HepG2 (cell line): ENCODE data around the gene TJAP1. TPM values are rescaled to one million over a fixed set of nuclear protein-coding genes. Genes with fewer than 3 reads are reported as not detected.

Source experiments
- CHD2 ChIP-seq: IDR thresholded peaks from 2 replicates; pipeline ENCODE4 v1.6.1; 2011; ENCODE audit warnings: low read depth, low read length, improper control_type of control experiment
- IKZF4 ChIP-seq: sonication (generic); formaldehyde crosslinking; IDR thresholded peaks from 2 replicates; pipeline ENCODE4 v1.5.1; 2020; ENCODE audit warnings: borderline replicate concordance, mild to moderate bottlenecking, low read depth, missing genetic modification reagents; ENCODE audit errors: not compliant biosample characterization
- MTA3 ChIP-seq: sonication (generic); formaldehyde crosslinking; IDR thresholded peaks from 2 replicates; pipeline ENCODE4 v1.4.0; 2020; ENCODE audit warnings: missing genetic modification reagents
- NFKBIZ ChIP-seq: IDR thresholded peaks from 2 replicates; pipeline ENCODE4 v1.6.1; 2018; ENCODE audit warnings: missing genetic modification reagents, missing compliant biosample characterization
- NR2F2 ChIP-seq: IDR thresholded peaks from 2 replicates; pipeline ENCODE4 v1.6.1; 2012; ENCODE audit warnings: low read depth, inconsistent platforms, borderline replicate concordance
- PPARG ChIP-seq: conservative IDR thresholded peaks from 2 replicates; pipeline ENCODE4 v1.6.1; 2016; ENCODE audit warnings: missing biosample characterization, missing genetic modification reagents
- SP1 ChIP-seq, 2 experiments: fragments of 450-650 bp in 1 of 2; sonication (generic) in 1 of 2; formaldehyde crosslinking in 1 of 2; IDR thresholded peaks; 2 replicates each; pipeline versions ENCODE4 v1.4.0 to v1.6.1; 2016 to 2020; ENCODE audit warnings: missing genetic modification reagents in 1 of 2
- TCF12 ChIP-seq, 2 experiments: fragments of 450-650 bp in 1 of 2; sonication (generic) in 1 of 2; formaldehyde crosslinking in 1 of 2; IDR thresholded peaks; 2 replicates each; pipeline versions ENCODE4 v1.6.1 to v1.8.0; 2017 to 2022; ENCODE audit warnings: antibody characterized with exemption in 1 of 2, mild to moderate bottlenecking in 1 of 2, missing genetic modification reagents in 1 of 2, moderate library complexity in 1 of 2
- TGIF2 ChIP-seq: IDR thresholded peaks from 2 replicates; pipeline ENCODE4 v1.6.1; 2016; ENCODE audit warnings: control low read depth, missing compliant biosample characterization
- TP53 ChIP-seq: sonication (generic); formaldehyde crosslinking; conservative IDR thresholded peaks from 2 replicates; pipeline ENCODE4 v1.4.0; 2020; ENCODE audit warnings: missing genetic modification reagents
- YEATS4 ChIP-seq: sonication (generic); formaldehyde crosslinking; IDR thresholded peaks from 2 replicates; pipeline ENCODE4 v1.4.0; 2020; ENCODE audit warnings: missing genetic modification reagents, borderline replicate concordance
- ZNF383 ChIP-seq: sonication (generic); formaldehyde crosslinking; IDR thresholded peaks from 2 replicates; pipeline ENCODE4 v1.4.0; 2020; ENCODE audit warnings: missing genetic modification reagents, mild to moderate bottlenecking, borderline replicate concordance
- ZNF549 ChIP-seq: sonication (generic); formaldehyde crosslinking; IDR thresholded peaks from 2 replicates; pipeline ENCODE4 v1.5.0; 2020; ENCODE audit warnings: missing genetic modification reagents
- polyA plus RNA-seq, 8 experiments: library from polyadenylated mRNA; depleted of rRNA in 3 of 8; stranded (reverse) in 7 of 8; unstranded in 1 of 8; fragments of >200 nt; fragmentation: Illumina TruSeq in 4 of 8; extraction: Trizol in 4 of 8; gene quantifications; 2 replicates each; pipeline versions ENCODE4 v1.2.1 to v1.2.3, GENCODE V29; 2011 to 2016; ENCODE audit warnings: low read depth in 4 of 8, missing spikeins in 1 of 8, mixed read lengths in 1 of 8; ENCODE audit not compliant: insufficient read depth in 1 of 8
- total RNA-seq, 5 experiments: library from RNA; depleted of rRNA; stranded (reverse); fragments of >200 nt; fragmentation: Illumina TruSeq; extraction: Trizol; gene quantifications; 2 replicates each; pipeline ENCODE4 v1.2.3, GENCODE V29; 2016; ENCODE audit warnings: low read depth in 1 of 5
- TF ChIP-seq, protein P1 (sequence below): sonication (generic); formaldehyde crosslinking; IDR thresholded peaks from 2 replicates; pipeline ENCODE4 v1.5.1; 2020; ENCODE audit warnings: missing genetic modification reagents, mild to moderate bottlenecking, borderline replicate concordance
- TF ChIP-seq, protein P2 (sequence below): sonication (generic); formaldehyde crosslinking; IDR thresholded peaks from 2 replicates; pipeline ENCODE4 v1.8.1; 2023; ENCODE audit warnings: mild to moderate bottlenecking, missing genetic modification reagents
- TF ChIP-seq, protein P3 (sequence below), 2 experiments: sonication (generic) in 1 of 2; formaldehyde crosslinking in 1 of 2; IDR thresholded peaks; 2 replicates each; pipeline versions ENCODE4 v1.4.0 to v1.6.1; 2018 to 2020; ENCODE audit warnings: missing genetic modification reagents in 2 of 2, borderline replicate concordance in 1 of 2, low read depth in 1 of 2, mild to moderate bottlenecking in 1 of 2, missing biosample characterization in 1 of 2
- TF ChIP-seq, protein P4 (sequence below): sonication (generic); formaldehyde crosslinking; conservative IDR thresholded peaks from 2 replicates; pipeline ENCODE4 v1.4.0; 2020; ENCODE audit warnings: missing genetic modification reagents
- TF ChIP-seq, protein P5 (sequence below): sonication (generic); formaldehyde crosslinking; conservative IDR thresholded peaks from 2 replicates; pipeline ENCODE4 v1.8.0; 2022; ENCODE audit warnings: mild to moderate bottlenecking, moderate library complexity, missing genetic modification reagents

TJAP1 gene
- total and polyA plus RNA-seq, 2 of the 13 experiments (the other 11 are each of a cell fraction or from before 2014, with no cell fraction given) = 15.7 to 41.6 TPM

DNA sequence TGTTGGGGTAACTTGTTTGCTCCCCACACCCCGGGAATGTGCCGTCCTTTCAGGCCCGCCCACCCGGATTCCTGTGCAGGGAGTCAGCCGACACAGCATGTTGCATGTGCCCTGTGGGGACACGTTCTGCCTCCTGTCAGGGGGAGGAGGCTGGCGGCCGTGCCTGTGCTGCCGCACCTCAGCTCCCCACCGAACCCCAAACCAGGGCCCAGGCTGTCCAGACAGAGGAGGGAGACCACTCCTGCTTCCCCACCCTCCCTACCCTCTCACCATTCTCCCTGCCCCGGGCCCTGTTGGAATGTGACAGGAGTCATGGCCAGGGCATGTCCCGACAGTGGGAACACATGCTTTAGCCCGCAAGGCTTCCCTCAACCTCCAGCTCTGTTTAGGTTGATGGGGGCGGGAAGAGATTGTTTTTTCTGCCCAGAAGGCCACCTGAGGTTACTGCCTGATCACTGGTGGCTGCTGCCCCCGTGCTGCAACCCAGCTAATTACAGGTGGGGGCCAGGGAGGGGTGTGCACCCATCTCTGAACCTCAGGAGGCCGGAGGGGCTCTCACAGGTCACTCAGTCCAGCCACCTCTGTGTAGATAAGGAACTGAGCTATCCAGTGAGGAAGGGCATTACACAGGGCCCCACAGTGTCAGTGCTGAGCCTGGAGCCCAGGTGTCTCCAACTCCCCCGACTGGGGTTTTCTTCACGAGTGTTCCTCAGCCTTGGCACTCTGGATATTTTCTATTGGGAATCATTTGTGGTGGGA is 19.2 kb downstream of the TJAP1 start (continued):
- TF ChIP-seq, protein P1, sequence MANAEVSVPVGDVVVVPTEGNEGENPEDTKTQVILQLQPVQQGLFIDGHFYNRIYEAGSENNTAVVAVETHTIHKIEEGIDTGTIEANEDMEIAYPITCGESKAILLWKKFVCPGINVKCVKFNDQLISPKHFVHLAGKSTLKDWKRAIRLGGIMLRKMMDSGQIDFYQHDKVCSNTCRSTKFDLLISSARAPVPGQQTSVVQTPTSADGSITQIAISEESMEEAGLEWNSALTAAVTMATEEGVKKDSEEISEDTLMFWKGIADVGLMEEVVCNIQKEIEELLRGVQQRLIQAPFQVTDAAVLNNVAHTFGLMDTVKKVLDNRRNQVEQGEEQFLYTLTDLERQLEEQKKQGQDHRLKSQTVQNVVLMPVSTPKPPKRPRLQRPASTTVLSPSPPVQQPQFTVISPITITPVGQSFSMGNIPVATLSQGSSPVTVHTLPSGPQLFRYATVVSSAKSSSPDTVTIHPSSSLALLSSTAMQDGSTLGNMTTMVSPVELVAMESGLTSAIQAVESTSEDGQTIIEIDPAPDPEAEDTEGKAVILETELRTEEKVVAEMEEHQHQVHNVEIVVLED = no peak
- no peak for TF ChIP-seq PPARG (CRISPR knock-in tag)
- TF ChIP-seq YEATS4 (CRISPR knock-in tag) = no peak
- TF ChIP-seq MTA3 (CRISPR knock-in tag) = no peak
- no peak for TF ChIP-seq CHD2
- TF ChIP-seq, protein P2, sequence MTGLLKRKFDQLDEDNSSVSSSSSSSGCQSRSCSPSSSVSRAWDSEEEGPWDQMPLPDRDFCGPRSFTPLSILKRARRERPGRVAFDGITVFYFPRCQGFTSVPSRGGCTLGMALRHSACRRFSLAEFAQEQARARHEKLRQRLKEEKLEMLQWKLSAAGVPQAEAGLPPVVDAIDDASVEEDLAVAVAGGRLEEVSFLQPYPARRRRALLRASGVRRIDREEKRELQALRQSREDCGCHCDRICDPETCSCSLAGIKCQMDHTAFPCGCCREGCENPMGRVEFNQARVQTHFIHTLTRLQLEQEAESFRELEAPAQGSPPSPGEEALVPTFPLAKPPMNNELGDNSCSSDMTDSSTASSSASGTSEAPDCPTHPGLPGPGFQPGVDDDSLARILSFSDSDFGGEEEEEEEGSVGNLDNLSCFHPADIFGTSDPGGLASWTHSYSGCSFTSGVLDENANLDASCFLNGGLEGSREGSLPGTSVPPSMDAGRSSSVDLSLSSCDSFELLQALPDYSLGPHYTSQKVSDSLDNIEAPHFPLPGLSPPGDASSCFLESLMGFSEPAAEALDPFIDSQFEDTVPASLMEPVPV (CRISPR knock-in tag) = no peak
- no peak for TF ChIP-seq IKZF4
- TF ChIP-seq TP53 (CRISPR knock-in tag) = no peak
- no peak for TF ChIP-seq SP1 (IDR thresholded peaks at IDR 0.05)
- TF ChIP-seq SP1 (CRISPR knock-in tag; IDR thresholded peaks at IDR 0.05) = 0 out of 2 replicates have a peak, but pooled peaks have one; percentile 17
- TF ChIP-seq, protein P3, sequence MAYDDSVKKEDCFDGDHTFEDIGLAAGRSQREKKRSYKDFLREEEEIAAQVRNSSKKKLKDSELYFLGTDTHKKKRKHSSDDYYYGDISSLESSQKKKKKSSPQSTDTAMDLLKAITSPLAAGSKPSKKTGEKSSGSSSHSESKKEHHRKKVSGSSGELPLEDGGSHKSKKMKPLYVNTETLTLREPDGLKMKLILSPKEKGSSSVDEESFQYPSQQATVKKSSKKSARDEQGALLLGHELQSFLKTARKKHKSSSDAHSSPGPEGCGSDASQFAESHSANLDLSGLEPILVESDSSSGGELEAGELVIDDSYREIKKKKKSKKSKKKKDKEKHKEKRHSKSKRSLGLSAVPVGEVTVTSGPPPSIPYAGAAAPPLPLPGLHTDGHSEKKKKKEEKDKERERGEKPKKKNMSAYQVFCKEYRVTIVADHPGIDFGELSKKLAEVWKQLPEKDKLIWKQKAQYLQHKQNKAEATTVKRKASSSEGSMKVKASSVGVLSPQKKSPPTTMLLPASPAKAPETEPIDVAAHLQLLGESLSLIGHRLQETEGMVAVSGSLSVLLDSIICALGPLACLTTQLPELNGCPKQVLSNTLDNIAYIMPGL (CRISPR knock-in tag; IDR thresholded peaks at IDR 0.05; ENCODE audit: borderline replicate concordance in 1 of 2, low read depth in 1 of 2) = peak; percentile 58 to 89; a peak in 3 of 4 replicates
- TF ChIP-seq ZNF383 (CRISPR knock-in tag) = no peak
- TF ChIP-seq TGIF2 (CRISPR knock-in tag) = peak; percentile 36; the same call in 1 of the 2 replicates
- TF ChIP-seq NFKBIZ (CRISPR knock-in tag) = no peak
- TF ChIP-seq, protein P4, sequence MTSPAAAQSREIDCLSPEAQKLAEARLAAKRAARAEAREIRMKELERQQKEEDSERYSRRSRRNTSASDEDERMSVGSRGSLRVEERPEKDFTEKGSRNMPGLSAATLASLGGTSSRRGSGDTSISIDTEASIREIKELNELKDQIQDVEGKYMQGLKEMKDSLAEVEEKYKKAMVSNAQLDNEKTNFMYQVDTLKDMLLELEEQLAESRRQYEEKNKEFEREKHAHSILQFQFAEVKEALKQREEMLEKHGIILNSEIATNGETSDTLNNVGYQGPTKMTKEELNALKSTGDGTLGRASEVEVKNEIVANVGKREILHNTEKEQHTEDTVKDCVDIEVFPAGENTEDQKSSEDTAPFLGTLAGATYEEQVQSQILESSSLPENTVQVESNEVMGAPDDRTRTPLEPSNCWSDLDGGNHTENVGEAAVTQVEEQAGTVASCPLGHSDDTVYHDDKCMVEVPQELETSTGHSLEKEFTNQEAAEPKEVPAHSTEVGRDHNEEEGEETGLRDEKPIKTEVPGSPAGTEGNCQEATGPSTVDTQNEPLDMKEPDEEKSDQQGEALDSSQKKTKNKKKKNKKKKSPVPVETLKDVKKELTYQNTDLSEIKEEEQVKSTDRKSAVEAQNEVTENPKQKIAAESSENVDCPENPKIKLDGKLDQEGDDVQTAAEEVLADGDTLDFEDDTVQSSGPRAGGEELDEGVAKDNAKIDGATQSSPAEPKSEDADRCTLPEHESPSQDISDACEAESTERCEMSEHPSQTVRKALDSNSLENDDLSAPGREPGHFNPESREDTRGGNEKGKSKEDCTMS (CRISPR knock-in tag) = no peak
- TF ChIP-seq TCF12 (IDR thresholded peaks at IDR 0.05) = no peak
- no peak for TF ChIP-seq TCF12 (CRISPR knock-in tag; IDR thresholded peaks at IDR 0.05)
- TF ChIP-seq, protein P5, sequence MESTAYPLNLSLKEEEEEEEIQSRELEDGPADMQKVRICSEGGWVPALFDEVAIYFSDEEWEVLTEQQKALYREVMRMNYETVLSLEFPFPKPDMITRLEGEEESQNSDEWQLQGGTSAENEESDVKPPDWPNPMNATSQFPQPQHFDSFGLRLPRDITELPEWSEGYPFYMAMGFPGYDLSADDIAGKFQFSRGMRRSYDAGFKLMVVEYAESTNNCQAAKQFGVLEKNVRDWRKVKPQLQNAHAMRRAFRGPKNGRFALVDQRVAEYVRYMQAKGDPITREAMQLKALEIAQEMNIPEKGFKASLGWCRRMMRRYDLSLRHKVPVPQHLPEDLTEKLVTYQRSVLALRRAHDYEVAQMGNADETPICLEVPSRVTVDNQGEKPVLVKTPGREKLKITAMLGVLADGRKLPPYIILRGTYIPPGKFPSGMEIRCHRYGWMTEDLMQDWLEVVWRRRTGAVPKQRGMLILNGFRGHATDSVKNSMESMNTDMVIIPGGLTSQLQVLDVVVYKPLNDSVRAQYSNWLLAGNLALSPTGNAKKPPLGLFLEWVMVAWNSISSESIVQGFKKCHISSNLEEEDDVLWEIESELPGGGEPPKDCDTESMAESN (CRISPR knock-in tag) = no peak
- TF ChIP-seq ZNF549 (CRISPR knock-in tag) = no peak
- 0 out of 2 replicates have a peak, but pooled peaks have one; percentile 57 for TF ChIP-seq NR2F2
